IMR-90 (cell line): ENCODE results near the gene CENPH. TPM values are rescaled to one million over a fixed set of nuclear protein-coding genes. Genes with fewer than 3 reads are reported as not detected.

ENCODE experiments used
- ATAC-seq: fragments of 200-7000 bp; cut with Tn5 transposase; 2 replicates; pipeline ENCODE4 v1.9.1; 2020; ENCODE audit warnings: low read depth, mild to moderate bottlenecking, moderate library complexity
- BruUV-seq: library from RNA; stranded (reverse); fragments of 400-500 nt; replicated peaks from 2 replicates; lab custom pipeline; 2021; lab: Mats Ljungman, UMichigan
- CTCF ChIA-PET: fragments of 300-600 bp; formaldehyde crosslinking; extraction: SDS; loops from one replicate; lab custom pipeline; 2021; ENCODE audit warnings: antibody characterized with exemption; lab: Yijun Ruan, JAX
- POLR2A ChIA-PET: fragments of 300-600 bp; sonication (Branson Sonifier 250); formaldehyde crosslinking; loops from one replicate; lab custom pipeline; 2022; ENCODE audit warnings: antibody characterized with exemption; ENCODE audit not compliant: unreplicated experiment; lab: Charles Lee
- DNase-seq: peaks from one replicate; pipeline ENCODE4 v3.0.0; 2013
- H2AFZ ChIP-seq: replicated peaks from 2 replicates; pipeline ENCODE3; 2013; ENCODE audit warnings: low read length, mild to moderate bottlenecking; ENCODE audit not compliant: poor library complexity
- H2AK5ac ChIP-seq: 2 replicates; pipeline ENCODE4 v1.6.1; 2013; ENCODE audit warnings: low read depth, low read length, inconsistent platforms
- H2AK9ac ChIP-seq: replicated peaks from 2 replicates; pipeline ENCODE3; 2013; ENCODE audit warnings: mild to moderate bottlenecking, low read depth, low read length, moderate library complexity; ENCODE audit not compliant: poor library complexity
- H2BK120ac ChIP-seq: 2 replicates; pipeline ENCODE4 v1.6.1; 2013; ENCODE audit warnings: low read depth, low read length, inconsistent platforms
- H2BK15ac ChIP-seq: 3 replicates; pipeline ENCODE4 v1.6.1; 2013; ENCODE audit warnings: low read depth, low read length, inconsistent platforms
- H2BK20ac ChIP-seq: 2 replicates; pipeline ENCODE4 v1.6.1; 2013; ENCODE audit warnings: low read depth, mild to moderate bottlenecking, inconsistent platforms, low read length, moderate library complexity
- H2BK5ac ChIP-seq: 2 replicates; pipeline ENCODE4 v1.6.1; 2013; ENCODE audit warnings: mild to moderate bottlenecking, low read depth, low read length, inconsistent platforms; ENCODE audit not compliant: poor library complexity, severe bottlenecking
- H3K14ac ChIP-seq: replicated peaks from 2 replicates; pipeline ENCODE4 v1.6.1; 2013; ENCODE audit warnings: low read depth, low read length, inconsistent platforms
- H3K18ac ChIP-seq: 2 replicates; pipeline ENCODE4 v1.6.1; 2013; ENCODE audit warnings: low read depth, low read length, control low read depth
- H3K23ac ChIP-seq: 2 replicates; pipeline ENCODE4 v1.6.1; 2013; ENCODE audit warnings: low read depth, low read length, inconsistent platforms
- H3K27ac ChIP-seq: 2 replicates; pipeline ENCODE4 v1.5.1; 2013; ENCODE audit warnings: mild to moderate bottlenecking, control low read depth, low read length; ENCODE audit not compliant: insufficient read depth
- H3K27me3 ChIP-seq: 2 replicates; pipeline ENCODE4 v1.6.1; 2013; ENCODE audit warnings: low read length; ENCODE audit not compliant: control insufficient read depth, insufficient read depth
- H3K36me3 ChIP-seq: 2 replicates; pipeline ENCODE4 v1.6.1; 2013; ENCODE audit warnings: low read length, mixed read lengths; ENCODE audit not compliant: control insufficient read depth, insufficient read depth
- H3K4ac ChIP-seq: 2 replicates; pipeline ENCODE4 v1.6.1; 2013; ENCODE audit warnings: low read depth, low read length, inconsistent platforms
- H3K4me1 ChIP-seq: 2 replicates; pipeline ENCODE4 v1.6.1; 2013; ENCODE audit warnings: low read length, mixed read lengths; ENCODE audit not compliant: control insufficient read depth, insufficient read depth
- H3K4me2 ChIP-seq: 2 replicates; pipeline ENCODE4 v1.6.1; 2013; ENCODE audit warnings: low read depth, mild to moderate bottlenecking, control low read depth, low read length, moderate library complexity
- H3K4me3 ChIP-seq: 2 replicates; pipeline ENCODE4 v1.5.1; 2013; ENCODE audit warnings: low read depth, mild to moderate bottlenecking, control low read depth, low read length, moderate library complexity; ENCODE audit not compliant: insufficient read depth
- H3K56ac ChIP-seq: 2 replicates; pipeline ENCODE4 v1.6.1; 2013; ENCODE audit warnings: low read length, inconsistent platforms; ENCODE audit not compliant: insufficient read depth; ENCODE audit errors: extremely low read depth
- H3K79me1 ChIP-seq, 2 experiments: 2 replicates each; pipeline ENCODE4 v1.6.1; 2013; ENCODE audit warnings: low read length in 2 of 2, inconsistent platforms in 1 of 2, low read depth in 1 of 2
- H3K9ac ChIP-seq: 2 replicates; pipeline ENCODE4 v1.6.1; 2013; ENCODE audit warnings: low read depth, low read length, control low read depth
- H3K9me1 ChIP-seq: 2 replicates; pipeline ENCODE4 v1.6.1; 2013; ENCODE audit warnings: low read length, inconsistent platforms; ENCODE audit not compliant: insufficient read depth
- H3K9me3 ChIP-seq: 2 replicates; pipeline ENCODE4 v1.6.1; 2013; ENCODE audit warnings: low read length; ENCODE audit not compliant: control insufficient read depth, insufficient read depth
- H4K20me1 ChIP-seq: 2 replicates; pipeline ENCODE4 v1.6.1; 2013; ENCODE audit warnings: low read length, inconsistent platforms; ENCODE audit not compliant: insufficient read depth
- H4K5ac ChIP-seq: 2 replicates; pipeline ENCODE4 v1.6.1; 2013; ENCODE audit warnings: mild to moderate bottlenecking, low read depth, low read length, control low read depth
- H4K8ac ChIP-seq, 2 experiments: 2 replicates each; pipeline ENCODE4 v1.6.1; 2013; ENCODE audit warnings: low read depth in 2 of 2, low read length in 2 of 2, control low read depth in 1 of 2, inconsistent platforms in 1 of 2
- H4K91ac ChIP-seq: 2 replicates; pipeline ENCODE4 v1.6.1; 2013; ENCODE audit warnings: low read depth, low read length, inconsistent platforms; ENCODE audit not compliant: insufficient read depth
- BHLHE40 ChIP-seq: fragments of 150-350 bp; IDR thresholded peaks from 2 replicates; pipeline ENCODE4 v1.6.1; 2016; ENCODE audit warnings: mild to moderate bottlenecking, low read depth, low read length
- CEBPB ChIP-seq: IDR thresholded peaks from 2 replicates; pipeline ENCODE4 v1.6.1; 2012; ENCODE audit warnings: low read depth, low read length, improper control_type of control experiment
- CHD1 ChIP-seq: IDR thresholded peaks from 2 replicates; pipeline ENCODE4 v1.6.1; 2012; ENCODE audit warnings: low read depth, low read length, improper control_type of control experiment
- CTCF ChIP-seq: conservative IDR thresholded peaks from 2 replicates; pipeline ENCODE4 v1.5.1; 2012; ENCODE audit warnings: mild to moderate bottlenecking, low read depth, low read length, improper control_type of control experiment
- ELK1 ChIP-seq: fragments of 150-350 bp; IDR thresholded peaks from 2 replicates; pipeline ENCODE4 v1.6.1; 2016; ENCODE audit warnings: low read depth, mild to moderate bottlenecking, low read length, moderate library complexity, borderline replicate concordance
- FOS ChIP-seq: fragments of 150-350 bp; IDR thresholded peaks from 2 replicates; pipeline ENCODE4 v1.6.1; 2016; ENCODE audit warnings: low read depth, low read length
- MAFK ChIP-seq: IDR thresholded peaks from 2 replicates; pipeline ENCODE4 v1.6.1; 2012; ENCODE audit warnings: low read depth, low read length, improper control_type of control experiment
- MAZ ChIP-seq: IDR thresholded peaks from 2 replicates; pipeline ENCODE4 v1.6.1; 2012; ENCODE audit warnings: low read depth, mild to moderate bottlenecking, low read length, improper control_type of control experiment, moderate library complexity, borderline replicate concordance
- MXI1 ChIP-seq: IDR thresholded peaks from 2 replicates; pipeline ENCODE4 v1.6.1; 2012; ENCODE audit warnings: low read depth, mild to moderate bottlenecking, low read length, moderate library complexity, borderline replicate concordance
- NFE2L2 ChIP-seq: fragments of 150-350 bp; IDR thresholded peaks from 2 replicates; pipeline ENCODE4 v1.6.1; 2016; ENCODE audit warnings: low read depth, mild to moderate bottlenecking, low read length
- POLR2A ChIP-seq: IDR thresholded peaks from 2 replicates; pipeline ENCODE4 v1.6.1; 2012; ENCODE audit warnings: mild to moderate bottlenecking, low read depth, low read length
- RAD21 ChIP-seq: IDR thresholded peaks from 2 replicates; pipeline ENCODE4 v1.6.1; 2012; ENCODE audit warnings: low read length, improper control_type of control experiment
- RCOR1 ChIP-seq: IDR thresholded peaks from 2 replicates; pipeline ENCODE4 v1.6.1; 2012; ENCODE audit warnings: mild to moderate bottlenecking, low read length, improper control_type of control experiment; ENCODE audit not compliant: insufficient replicate concordance
- RFX5 ChIP-seq: IDR thresholded peaks from 2 replicates; pipeline ENCODE4 v1.8.0; 2012; ENCODE audit warnings: low read depth, mild to moderate bottlenecking, low read length, moderate library complexity
- SMC3 ChIP-seq: fragments of 150-350 bp; IDR thresholded peaks from 2 replicates; pipeline ENCODE4 v1.6.1; 2016; ENCODE audit warnings: low read depth, mild to moderate bottlenecking, antibody characterized with exemption, low read length, moderate library complexity
- USF2 ChIP-seq: fragments of 150-350 bp; IDR thresholded peaks from 2 replicates; pipeline ENCODE4 v1.6.1; 2017; ENCODE audit warnings: mild to moderate bottlenecking, antibody characterized with exemption, low read length, low read depth
- WGBS, 2 experiments: methylation state at CpG; one replicate each; pipeline versions ENCODE4 v1.1.5 to v1.1.7; 2013; ENCODE audit warnings: missing lambda C conversion rate in 2 of 2; ENCODE audit not compliant: insufficient read length in 1 of 2; ENCODE audit errors: extremely low coverage in 2 of 2; 5-methylcytosine and 5-hydroxymethylcytosine counted together
- dilution Hi-C: fragments of 300-500 bp; cut with HindIII; formaldehyde crosslinking; loops from one replicate; pipeline ENCODE4 v1.14.3; 2018; ENCODE audit warnings: low sequenced_read_pairs; ENCODE audit not compliant: unreplicated experiment
- in situ Hi-C: fragments of 300-500 bp; cut with MboI; formaldehyde crosslinking; loops from 3 replicates; pipeline ENCODE4 v1.14.3; 2019; ENCODE audit warnings: low sequenced_read_pairs, inconsistent platforms, mixed read lengths
- intact Hi-C: fragments of 100-400 bp; cut with micrococcal nuclease; formaldehyde crosslinking; loops from 2 replicates; pipeline ENCODE4 v1.10.0; 2022
- polyA plus RNA-seq, 3 experiments: library from polyadenylated mRNA; depleted of rRNA; stranded (reverse); fragments of >200 nt; gene quantifications; 2 replicates each; pipeline ENCODE4 v1.2.3, GENCODE V29; 2012; ENCODE audit warnings: low replicate concordance in 1 of 3
- total RNA-seq: library from RNA; depleted of rRNA; stranded (reverse); fragments of >200 nt; gene quantifications from 2 replicates; pipeline ENCODE4 v1.2.3, GENCODE V29; 2012

Gene CENPH
- total and polyA plus RNA-seq, 2 of the 4 experiments (the other 2 are of a cell fraction): 3.8 to 7.8 TPM

- dilution Hi-C loops: no loop called here
- intact Hi-C loops: no loop called here
- Histone ChIP-seq H3K4ac (peak overlapping the region; percentile 76), H4K20me1 (no peaks in the 10 kb centered on the region), H3K9me1 (no peaks in the 10 kb centered on the region), H4K5ac (no peak overlapping the region), H2AK9ac (peak overlapping the region; percentile 92), H3K23ac (peak overlapping the region; percentile 69), H2AFZ (peak overlapping the region; percentile 95), H2AK5ac (0 out of 2 replicates have a peak overlapping the region, but pooled peaks have one; percentile 23), H3K27ac (peak overlapping the region; percentile 30; the same call in 1 of the 2 replicates), H3K4me2 (peak overlapping the region; percentile 96), H3K4me3 (peak overlapping the region; percentile 56), H3K18ac (no peak overlapping the region), H2BK20ac (no peak overlapping the region), H3K14ac (peak overlapping the region; percentile 48), H2BK120ac (no peak overlapping the region), H3K79me1 (peaks cover 22 to 40% of the 10 kb centered on the region in 2 experiments), H4K91ac (peak overlapping the region; percentile 86), H3K36me3 (no peaks in the 10 kb centered on the region), H3K4me1 (peaks cover 2% of the 10 kb centered on the region; the same call in 1 of the 2 replicates), H3K9ac (peak overlapping the region; percentile 26), H3K27me3 (no peaks in the 10 kb centered on the region), H3K56ac (peak overlapping the region; percentile 74), H4K8ac (peak overlapping the region; percentile 33 to 57; a peak in 3 of 4 replicates), H2BK5ac (peak overlapping the region; percentile 41), H2BK15ac (no peak overlapping the region), H3K9me3 (no peaks in the 10 kb centered on the region)
- no peak for ATAC-seq
- in situ Hi-C loops: no loop called here
- no peak for DNase-seq
- no TSS peak for BruUV-seq
- 10% methylated on average over 4 of the region's 8 CpGs; no CpG with 5 or more reads in 1 of the 2 experiments for WGBS, 2 experiments
- TF ChIP-seq CTCF (no peak), POLR2A (no peak), SMC3 (no peak), MAFK (no peak), CEBPB (no peak), MAZ (no peak), BHLHE40 (no peak), USF2 (no peak), RFX5 (no peak), NFE2L2 (no peak), FOS (no peak), MXI1 (no peak), RAD21 (no peak), ELK1 (no peak), CHD1 (no peak), RCOR1 (no peak)
- ChIA-PET CTCF (no interaction called here), POLR2A (no interaction called here)
These were observed 21.5 kb upstream of the CENPH start for GRCh38 chr5:69167929-69168328.
